HEK293 (cell line): ENCODE data around the gene RPS28.

Experiments used
- CTCF ChIA-PET: fragments of 350-600 bp; formaldehyde crosslinking; extraction: SDS; loops from one replicate; lab custom pipeline; 2021; ENCODE audit warnings: antibody characterized with exemption; lab: Yijun Ruan, JAX
- POLR2A ChIA-PET: fragments of 300-600 bp; formaldehyde crosslinking; extraction: SDS; loops from one replicate; lab custom pipeline; 2020; ENCODE audit warnings: antibody characterized with exemption, inconsistent platforms; lab: Yijun Ruan, JAX
- H3K27ac ChIP-seq: fragments of 200-500 bp; sonication (Bioruptor generic); 2 replicates; pipeline ENCODE4 v1.5.1; 2014; ENCODE audit warnings: low read depth, low read length, control low read depth, inconsistent platforms; ENCODE audit errors: extremely low read depth
- H3K36me3 ChIP-seq, 2 experiments: fragments of 200-500 bp in 1 of 2; sonication (Bioruptor generic) in 1 of 2; 1 replicate in 1 of 2; 2 replicates in 1 of 2; pipeline ENCODE4 v1.5.1; 2014 to 2017; ENCODE audit warnings: inconsistent platforms in 2 of 2, low read length in 2 of 2; ENCODE audit not compliant: control insufficient read depth in 2 of 2, insufficient read depth in 1 of 2
- H3K4me1 ChIP-seq: fragments of 200-500 bp; sonication (Bioruptor generic); 2 replicates; pipeline ENCODE4 v1.5.1; 2014; ENCODE audit warnings: mild to moderate bottlenecking, low read length, inconsistent platforms; ENCODE audit not compliant: control insufficient read depth, insufficient read depth
- H3K4me3 ChIP-seq: 2 replicates; pipeline ENCODE4 v1.5.1; 2011; ENCODE audit warnings: low read depth, mild to moderate bottlenecking, control low read depth, low read length, moderate library complexity
- H3K9me3 ChIP-seq: fragments of 200-500 bp; sonication (Bioruptor generic); 2 replicates; pipeline ENCODE4 v1.5.1; 2014; ENCODE audit warnings: low read depth, low read length, inconsistent platforms; ENCODE audit not compliant: control insufficient read depth, insufficient read depth
- GLI4 ChIP-seq: fragments of 450-650 bp; formaldehyde crosslinking; IDR thresholded peaks from 2 replicates; pipeline ENCODE4 v1.5.1; 2016; ENCODE audit warnings: missing biosample characterization, missing genetic modification characterization
- HIC1 ChIP-seq: fragments of 450-650 bp; formaldehyde crosslinking; IDR thresholded peaks from 2 replicates; pipeline ENCODE4 v1.5.1; 2016; ENCODE audit warnings: missing biosample characterization, missing genetic modification characterization
- HOXC10 ChIP-seq: sonication (generic); formaldehyde crosslinking; IDR thresholded peaks from 2 replicates; pipeline ENCODE4 v1.8.1; 2023; ENCODE audit warnings: mild to moderate bottlenecking, missing genetic modification reagents
- IKZF3 ChIP-seq: fragments of 450-650 bp; IDR thresholded peaks from 2 replicates; pipeline ENCODE4 v1.5.0; 2018; ENCODE audit warnings: missing biosample characterization, mild to moderate bottlenecking, missing genetic modification characterization, moderate library complexity
- PRDM4 ChIP-seq: fragments of 450-650 bp; formaldehyde crosslinking; IDR thresholded peaks from 2 replicates; pipeline ENCODE4 v1.5.1; 2017; ENCODE audit warnings: missing biosample characterization, missing genetic modification characterization
- SALL2 ChIP-seq: fragments of 450-650 bp; formaldehyde crosslinking; IDR thresholded peaks from 2 replicates; pipeline ENCODE4 v1.5.0; 2017; ENCODE audit warnings: missing biosample characterization, mild to moderate bottlenecking, missing genetic modification characterization, borderline replicate concordance
- SCRT2 ChIP-seq: fragments of 450-650 bp; formaldehyde crosslinking; IDR thresholded peaks from 2 replicates; pipeline ENCODE4 v1.5.1; 2016; ENCODE audit warnings: missing biosample characterization, missing genetic modification characterization
- SP2 ChIP-seq: fragments of 450-650 bp; formaldehyde crosslinking; IDR thresholded peaks from 2 replicates; pipeline ENCODE4 v1.5.1; 2016; ENCODE audit warnings: missing biosample characterization, missing genetic modification characterization
- ZBTB20 ChIP-seq: fragments of 450-650 bp; formaldehyde crosslinking; IDR thresholded peaks from 2 replicates; pipeline ENCODE4 v1.5.1; 2016; ENCODE audit warnings: missing biosample characterization, missing genetic modification characterization
- ZFHX2 ChIP-seq: fragments of 450-650 bp; formaldehyde crosslinking; conservative IDR thresholded peaks from 2 replicates; pipeline ENCODE4 v1.5.1; 2016; ENCODE audit warnings: missing biosample characterization, missing genetic modification characterization
- ZIC2 ChIP-seq: fragments of 450-650 bp; formaldehyde crosslinking; IDR thresholded peaks from 2 replicates; pipeline ENCODE4 v1.5.1; 2016; ENCODE audit warnings: missing biosample characterization, missing genetic modification characterization
- ZNF121 ChIP-seq: fragments of 450-650 bp; formaldehyde crosslinking; IDR thresholded peaks from 2 replicates; pipeline ENCODE4 v1.5.1; 2016; ENCODE audit warnings: missing biosample characterization, missing genetic modification characterization
- ZNF423 ChIP-seq: fragments of 450-650 bp; formaldehyde crosslinking; IDR thresholded peaks from 2 replicates; pipeline ENCODE4 v1.5.1; 2016; ENCODE audit warnings: missing biosample characterization, missing genetic modification characterization
- ZNF426 ChIP-seq: fragments of 450-650 bp; formaldehyde crosslinking; IDR thresholded peaks from 2 replicates; pipeline ENCODE4 v1.5.1; 2017; ENCODE audit warnings: missing biosample characterization, missing genetic modification characterization, mild to moderate bottlenecking, inconsistent platforms, moderate library complexity
- ZNF571 ChIP-seq: fragments of 450-650 bp; formaldehyde crosslinking; IDR thresholded peaks from 2 replicates; pipeline ENCODE4 v1.5.0; 2017; ENCODE audit warnings: missing biosample characterization, missing genetic modification characterization
- ZNF600 ChIP-seq: fragments of 450-650 bp; formaldehyde crosslinking; IDR thresholded peaks from 2 replicates; pipeline ENCODE4 v1.5.1; 2016; ENCODE audit warnings: missing biosample characterization, missing genetic modification characterization
- ZNF664 ChIP-seq: fragments of 450-650 bp; formaldehyde crosslinking; IDR thresholded peaks from 2 replicates; pipeline ENCODE4 v1.5.1; 2016; ENCODE audit warnings: missing biosample characterization, missing genetic modification characterization
- ZNF768 ChIP-seq: fragments of 450-650 bp; formaldehyde crosslinking; IDR thresholded peaks from 2 replicates; pipeline ENCODE4 v1.5.1; 2018; ENCODE audit warnings: missing biosample characterization, mild to moderate bottlenecking, missing genetic modification characterization
- TF ChIP-seq, protein P1 (sequence below): fragments of 450-650 bp; formaldehyde crosslinking; IDR thresholded peaks from 2 replicates; pipeline ENCODE4 v1.5.1; 2016; ENCODE audit warnings: missing biosample characterization, missing genetic modification characterization
- TF ChIP-seq, protein P2 (sequence below): fragments of 450-650 bp; formaldehyde crosslinking; IDR thresholded peaks from 2 replicates; pipeline ENCODE4 v1.5.1; 2016; ENCODE audit warnings: missing biosample characterization, missing genetic modification characterization, borderline replicate concordance

RPS28 gene

GRCh38 chr19:8337728-8338127, 16.4 kb downstream of the RPS28 start (continued):
- TF ChIP-seq HOXC10 (CRISPR knock-in tag) = no peak
- TF ChIP-seq, all 188 proteins: peak for 0

DNA sequence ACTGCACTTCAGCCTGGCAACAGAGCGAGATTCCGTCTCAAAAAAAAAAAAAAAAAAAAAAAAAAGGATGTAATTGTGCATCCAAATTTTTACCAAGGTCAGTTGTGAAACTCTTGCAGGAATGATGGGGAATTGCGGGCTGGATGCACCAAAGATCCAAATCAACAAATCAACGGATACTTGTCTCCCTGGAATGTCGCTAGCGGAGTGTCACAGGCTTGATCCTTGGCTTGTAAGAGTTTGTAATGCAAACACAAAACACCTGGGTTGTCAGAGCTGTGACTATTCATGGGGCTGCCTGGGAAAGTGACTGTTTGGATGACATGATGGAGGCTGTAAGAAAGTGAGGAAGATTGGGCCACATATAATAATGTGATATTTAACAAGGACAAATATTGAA, 17.5 kb downstream of the RPS28 start:
- Histone ChIP-seq H3K4me1 (no peaks in the 10 kb centered on the region; the same call in 1 of the 2 replicates), H3K27ac (no peak overlapping the region), H3K36me3 (no peaks in the 10 kb centered on the region), H3K9me3 (no peaks in the 10 kb centered on the region), H3K4me3 (no peak overlapping the region)
- POLR2A ChIA-PET = no interaction called here
- TF ChIP-seq, protein P1, sequence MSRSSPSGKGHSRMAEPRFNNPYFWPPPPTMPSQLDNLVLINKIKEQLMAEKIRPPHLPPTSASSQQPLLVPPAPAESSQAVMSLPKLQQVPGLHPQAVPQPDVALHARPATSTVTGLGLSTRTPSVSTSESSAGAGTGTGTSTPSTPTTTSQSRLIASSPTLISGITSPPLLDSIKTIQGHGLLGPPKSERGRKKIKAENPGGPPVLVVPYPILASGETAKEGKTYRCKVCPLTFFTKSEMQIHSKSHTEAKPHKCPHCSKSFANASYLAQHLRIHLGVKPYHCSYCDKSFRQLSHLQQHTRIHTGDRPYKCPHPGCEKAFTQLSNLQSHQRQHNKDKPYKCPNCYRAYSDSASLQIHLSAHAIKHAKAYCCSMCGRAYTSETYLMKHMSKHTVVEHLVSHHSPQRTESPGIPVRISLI (tag by site-specific recombination) = 0 out of 2 replicates have a peak, but pooled peaks have one; percentile 28
- no peak for TF ChIP-seq ZNF768 (tag by site-specific recombination)
- CTCF ChIA-PET = interaction anchor here (1.0 to 1.7 kb wide), 3 partner anchors 9 to 39 kb away, joined by 3 to 9 read pairs (median 3); no protein-coding TSS in a partner anchor

DNA sequence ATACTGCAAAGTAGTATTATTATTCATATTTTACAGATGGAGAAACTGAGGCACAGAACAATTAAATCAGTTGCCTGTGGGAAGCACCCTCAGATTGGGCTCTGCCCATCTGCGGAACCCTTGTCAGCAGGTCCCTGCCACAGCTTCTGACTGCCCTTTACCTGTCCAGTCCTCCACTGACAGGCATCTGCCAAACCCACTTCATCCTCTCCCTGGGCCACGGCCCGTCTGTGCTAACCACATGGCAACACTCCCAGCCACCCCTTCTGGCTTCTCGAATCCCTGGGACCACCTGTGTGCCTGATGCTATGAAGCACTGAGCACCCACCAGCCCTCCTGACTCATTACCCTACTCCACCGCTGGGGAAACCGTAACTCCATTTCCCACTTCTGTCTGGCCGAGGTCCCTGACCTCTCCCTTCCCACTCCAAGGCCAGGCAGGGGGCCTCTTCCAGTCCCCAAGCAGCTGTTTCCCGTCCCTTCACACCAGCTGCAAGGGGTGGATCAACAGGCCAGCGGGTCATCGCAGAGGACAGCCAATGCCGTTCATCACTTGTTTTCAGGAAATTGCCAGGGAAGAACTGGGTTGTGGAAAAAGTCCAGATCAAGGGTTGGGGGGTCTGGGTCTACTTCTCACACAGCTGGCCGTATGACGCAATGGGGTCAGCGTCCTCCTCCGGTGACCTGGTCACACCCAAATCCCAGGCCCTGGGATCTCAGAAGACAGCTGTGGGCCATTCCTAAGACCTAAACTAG, 19.2 kb downstream of the RPS28 start:
- H3K36me3 ChIP-seq = no peaks in the 10 kb centered on the region
- no peak overlapping the region for H3K4me3 ChIP-seq
- CTCF ChIA-PET = interaction anchor here (0.6 to 2.1 kb wide), 3 partner anchors 13 to 70 kb away, joined by 5 to 9 read pairs (median 6); no protein-coding TSS in a partner anchor
- H3K4me1 ChIP-seq = no peaks in the 10 kb centered on the region
- H3K27ac ChIP-seq = no peak overlapping the region
- no peaks in the 10 kb centered on the region for H3K9me3 ChIP-seq
- POLR2A ChIA-PET = interaction anchor here (0.7 kb wide), 3 partner anchors 19 to 35 kb away, joined by 3 to 4 read pairs (median 3); partner anchors contain the start of genes NDUFA7 and RPS28
- TF ChIP-seq ZNF600 (tag by site-specific recombination) = 0 out of 2 replicates have a peak, but pooled peaks have one; percentile 38
- TF ChIP-seq ZNF664 (tag by site-specific recombination) = no peak
- TF ChIP-seq HIC1 = no peak
- 0 out of 2 replicates have a peak, but pooled peaks have one; percentile 6 for TF ChIP-seq ZIC2 (tag by site-specific recombination)
- TF ChIP-seq IKZF3 (tag by site-specific recombination) = peak; percentile 37; the same call in 1 of the 2 replicates
- TF ChIP-seq ZBTB20 (tag by site-specific recombination) = no peak
- no peak for TF ChIP-seq ZNF121
- no peak for TF ChIP-seq ZFHX2
- no peak for TF ChIP-seq GLI4
- TF ChIP-seq ZNF571 = no peak
- no peak for TF ChIP-seq SP2
- TF ChIP-seq, protein P2, sequence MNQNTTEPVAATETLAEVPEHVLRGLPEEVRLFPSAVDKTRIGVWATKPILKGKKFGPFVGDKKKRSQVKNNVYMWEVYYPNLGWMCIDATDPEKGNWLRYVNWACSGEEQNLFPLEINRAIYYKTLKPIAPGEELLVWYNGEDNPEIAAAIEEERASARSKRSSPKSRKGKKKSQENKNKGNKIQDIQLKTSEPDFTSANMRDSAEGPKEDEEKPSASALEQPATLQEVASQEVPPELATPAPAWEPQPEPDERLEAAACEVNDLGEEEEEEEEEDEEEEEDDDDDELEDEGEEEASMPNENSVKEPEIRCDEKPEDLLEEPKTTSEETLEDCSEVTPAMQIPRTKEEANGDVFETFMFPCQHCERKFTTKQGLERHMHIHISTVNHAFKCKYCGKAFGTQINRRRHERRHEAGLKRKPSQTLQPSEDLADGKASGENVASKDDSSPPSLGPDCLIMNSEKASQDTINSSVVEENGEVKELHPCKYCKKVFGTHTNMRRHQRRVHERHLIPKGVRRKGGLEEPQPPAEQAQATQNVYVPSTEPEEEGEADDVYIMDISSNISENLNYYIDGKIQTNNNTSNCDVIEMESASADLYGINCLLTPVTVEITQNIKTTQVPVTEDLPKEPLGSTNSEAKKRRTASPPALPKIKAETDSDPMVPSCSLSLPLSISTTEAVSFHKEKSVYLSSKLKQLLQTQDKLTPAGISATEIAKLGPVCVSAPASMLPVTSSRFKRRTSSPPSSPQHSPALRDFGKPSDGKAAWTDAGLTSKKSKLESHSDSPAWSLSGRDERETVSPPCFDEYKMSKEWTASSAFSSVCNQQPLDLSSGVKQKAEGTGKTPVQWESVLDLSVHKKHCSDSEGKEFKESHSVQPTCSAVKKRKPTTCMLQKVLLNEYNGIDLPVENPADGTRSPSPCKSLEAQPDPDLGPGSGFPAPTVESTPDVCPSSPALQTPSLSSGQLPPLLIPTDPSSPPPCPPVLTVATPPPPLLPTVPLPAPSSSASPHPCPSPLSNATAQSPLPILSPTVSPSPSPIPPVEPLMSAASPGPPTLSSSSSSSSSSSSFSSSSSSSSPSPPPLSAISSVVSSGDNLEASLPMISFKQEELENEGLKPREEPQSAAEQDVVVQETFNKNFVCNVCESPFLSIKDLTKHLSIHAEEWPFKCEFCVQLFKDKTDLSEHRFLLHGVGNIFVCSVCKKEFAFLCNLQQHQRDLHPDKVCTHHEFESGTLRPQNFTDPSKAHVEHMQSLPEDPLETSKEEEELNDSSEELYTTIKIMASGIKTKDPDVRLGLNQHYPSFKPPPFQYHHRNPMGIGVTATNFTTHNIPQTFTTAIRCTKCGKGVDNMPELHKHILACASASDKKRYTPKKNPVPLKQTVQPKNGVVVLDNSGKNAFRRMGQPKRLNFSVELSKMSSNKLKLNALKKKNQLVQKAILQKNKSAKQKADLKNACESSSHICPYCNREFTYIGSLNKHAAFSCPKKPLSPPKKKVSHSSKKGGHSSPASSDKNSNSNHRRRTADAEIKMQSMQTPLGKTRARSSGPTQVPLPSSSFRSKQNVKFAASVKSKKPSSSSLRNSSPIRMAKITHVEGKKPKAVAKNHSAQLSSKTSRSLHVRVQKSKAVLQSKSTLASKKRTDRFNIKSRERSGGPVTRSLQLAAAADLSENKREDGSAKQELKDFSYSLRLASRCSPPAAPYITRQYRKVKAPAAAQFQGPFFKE (tag by site-specific recombination) = no peak
- no peak for TF ChIP-seq ZNF423 (tag by site-specific recombination)
- TF ChIP-seq SALL2 (tag by site-specific recombination) = no peak
- TF ChIP-seq SCRT2 (tag by site-specific recombination) = peak; percentile 29; the same call in 1 of the 2 replicates
- TF ChIP-seq PRDM4 (tag by site-specific recombination) = no peak
- no peak for TF ChIP-seq ZNF426 (tag by site-specific recombination)
